Hepatocyte (in vitro differentiated cells): Measurements from ENCODE around the gene CYP26A1. TPM values are rescaled to one million over a fixed set of nuclear protein-coding genes. Genes with fewer than 3 reads are reported as not detected.

Experiments
- DNase-seq: peaks from one replicate; pipeline ENCODE4 v3.0.0-alpha.2; 2016; ENCODE audit warnings: low spot score
- H2AFZ ChIP-seq: fragments of 200-600 bp; sonication (generic); 2 replicates; pipeline ENCODE4 v1.6.0; 2016; ENCODE audit warnings: antibody characterized with exemption, mild to moderate bottlenecking
- H3K27ac ChIP-seq: fragments of 200-600 bp; sonication (generic); 2 replicates; pipeline ENCODE4 v1.5.1; 2016; ENCODE audit warnings: mild to moderate bottlenecking
- H3K27me3 ChIP-seq: fragments of 200-600 bp; sonication (generic); 2 replicates; pipeline ENCODE4 v1.6.1; 2016
- H3K36me3 ChIP-seq: fragments of 200-600 bp; sonication (generic); replicated peaks from 2 replicates; pipeline ENCODE4 v1.5.1; 2016; ENCODE audit warnings: low read depth; ENCODE audit not compliant: insufficient read depth
- H3K4me1 ChIP-seq: fragments of 200-600 bp; sonication (generic); 2 replicates; pipeline ENCODE4 v1.5.1; 2016; ENCODE audit warnings: mild to moderate bottlenecking, moderate library complexity; ENCODE audit not compliant: insufficient read depth
- H3K4me2 ChIP-seq: fragments of 200-600 bp; sonication (generic); 2 replicates; pipeline ENCODE4 v1.6.0; 2016
- H3K4me3 ChIP-seq: fragments of 200-600 bp; sonication (generic); 2 replicates; pipeline ENCODE4 v1.5.1; 2016; ENCODE audit warnings: mild to moderate bottlenecking
- H3K79me2 ChIP-seq: fragments of 200-600 bp; sonication (generic); 2 replicates; pipeline ENCODE4 v1.6.0; 2017; ENCODE audit warnings: mild to moderate bottlenecking
- H3K9me2 ChIP-seq: fragments of 200-600 bp; sonication (generic); replicated peaks from 2 replicates; pipeline ENCODE4 v1.6.0; 2017; ENCODE audit warnings: mild to moderate bottlenecking; ENCODE audit not compliant: insufficient read depth
- H3K9me3 ChIP-seq: fragments of 200-600 bp; sonication (generic); 2 replicates; pipeline ENCODE4 v1.5.1; 2016; ENCODE audit warnings: low read depth, mild to moderate bottlenecking
- H4K20me1 ChIP-seq: fragments of 200-600 bp; sonication (generic); 2 replicates; pipeline ENCODE4 v1.6.0; 2016; ENCODE audit warnings: mild to moderate bottlenecking; ENCODE audit not compliant: insufficient read depth, poor library complexity, severe bottlenecking
- CTCF ChIP-seq: fragments of 200-600 bp; sonication (generic); IDR thresholded peaks from 2 replicates; pipeline ENCODE4 v1.5.1; 2016; ENCODE audit warnings: antibody characterized with exemption, mild to moderate bottlenecking; ENCODE audit not compliant: poor library complexity
- EZH2 ChIP-seq: fragments of 200-600 bp; sonication (generic); IDR thresholded peaks from 2 replicates; pipeline ENCODE4 v1.6.1; 2016; ENCODE audit warnings: antibody characterized with exemption, mild to moderate bottlenecking, borderline replicate concordance
- EZH2phosphoT487 ChIP-seq: fragments of 200-600 bp; sonication (generic); IDR thresholded peaks from one replicate; pipeline ENCODE4 v1.6.1; 2018; ENCODE audit warnings: antibody characterized with exemption, mild to moderate bottlenecking, low read depth, moderate library complexity; ENCODE audit not compliant: unreplicated experiment, severe bottlenecking
- WGBS: methylation state at CpG from one replicate; pipeline ENCODE4 v1.1.6; 2016; ENCODE audit warnings: low lambda C conversion rate; ENCODE audit errors: missing lambda C conversion rate; 5-methylcytosine and 5-hydroxymethylcytosine counted together
- polyA plus RNA-seq: library from polyadenylated mRNA; unstranded; fragments of >200 nt; fragmentation: Nextera tagmentation; extraction: Ambion mirVana; gene quantifications from 2 replicates; pipeline ENCODE4 v1.2.1, GENCODE V29; 2016
- total RNA-seq: library from RNA; depleted of rRNA; stranded (reverse); fragments of >200 nt; gene quantifications from 2 replicates; pipeline ENCODE4 v1.2.3, GENCODE V29; 2014

CYP26A1 gene
- total and polyA plus RNA-seq, 2 experiments from 2014 or later, result 0.69 to 0.80 TPM

- 4% methylated on average over 27 of the region's 27 CpGs for WGBS
- H3K27ac ChIP-seq, result no peak overlapping the region
- H4K20me1 ChIP-seq, result no peaks in the 10 kb centered on the region
- no peaks in the 10 kb centered on the region for H3K36me3 ChIP-seq
- peaks cover 93% of the 10 kb centered on the region for H3K27me3 ChIP-seq
- DNase-seq, result no peak
- H3K9me2 ChIP-seq, result no peaks in the 10 kb centered on the region
- no peaks in the 10 kb centered on the region for H3K9me3 ChIP-seq
- peak overlapping the region; percentile 58 for H3K4me3 ChIP-seq
- no peaks in the 10 kb centered on the region for H3K79me2 ChIP-seq
- peak overlapping the region; percentile 97 for H3K4me2 ChIP-seq
- peaks cover 28% of the 10 kb centered on the region for H3K4me1 ChIP-seq
- H2AFZ ChIP-seq, result peak overlapping the region; percentile 66
- TF ChIP-seq CTCF (no peak), EZH2 (peak; percentile 22)
These were observed 1.4 kb upstream of the CYP26A1 start for GRCh38 chr10:93072225-93072712.

DNA sequence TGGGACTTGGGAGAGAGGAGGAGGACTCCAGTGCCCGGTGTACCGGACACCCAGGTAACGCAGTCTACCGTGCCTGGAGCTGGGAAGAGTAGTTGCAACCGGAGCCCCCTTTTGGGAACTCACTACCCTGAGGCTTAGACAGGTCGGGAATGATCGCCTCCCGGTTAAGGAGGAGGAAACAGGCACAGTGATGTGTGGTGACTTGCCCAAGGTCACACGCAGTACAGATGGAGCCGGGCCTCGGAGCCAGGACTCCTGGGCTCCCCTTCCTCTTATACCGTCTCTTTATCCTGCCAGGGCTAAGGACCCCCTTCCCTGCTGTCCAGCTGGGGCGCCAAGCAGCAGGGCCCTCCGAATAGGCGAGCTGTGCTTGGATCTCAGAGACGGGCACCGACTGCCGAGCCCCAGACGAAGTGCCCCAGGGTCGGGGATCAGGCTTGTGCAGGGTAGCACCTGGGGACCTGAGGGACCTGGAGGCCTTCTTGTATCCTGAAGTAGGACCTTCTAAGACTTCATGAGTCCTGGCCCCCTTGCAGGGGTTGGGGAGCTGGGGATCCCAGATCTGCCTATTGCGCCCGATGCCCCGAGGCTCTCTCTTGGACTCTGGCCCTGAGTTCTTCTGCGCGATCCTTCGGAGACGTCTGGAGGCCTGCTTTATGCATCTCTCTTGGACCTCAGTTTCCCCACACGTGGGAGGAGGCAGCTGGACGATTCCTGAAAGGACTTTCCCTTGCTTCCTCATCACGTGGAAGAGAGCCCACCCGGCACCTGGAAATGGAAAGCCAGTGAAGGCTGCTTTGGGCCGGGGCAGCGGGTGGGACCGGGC, 767 bp upstream of the CYP26A1 start:
- Histone ChIP-seq H2AFZ (no peak overlapping the region), H3K4me3 (no peak overlapping the region), H4K20me1 (no peaks in the 10 kb centered on the region), H3K4me2 (peak overlapping the region; percentile 97), H3K36me3 (no peaks in the 10 kb centered on the region), H3K4me1 (peaks cover 30% of the 10 kb centered on the region), H3K27me3 (peaks cover 87% of the 10 kb centered on the region), H3K9me2 (no peaks in the 10 kb centered on the region), H3K9me3 (no peaks in the 10 kb centered on the region), H3K27ac (no peak overlapping the region), H3K79me2 (no peaks in the 10 kb centered on the region)
- 10% methylated on average over 33 of the region's 34 CpGs for WGBS
- DNase-seq, result no peak
- peak; percentile 49 for TF ChIP-seq EZH2
- TF ChIP-seq EZH2phosphoT487, result peak; percentile 6
- TF ChIP-seq CTCF, result no peak

DNA sequence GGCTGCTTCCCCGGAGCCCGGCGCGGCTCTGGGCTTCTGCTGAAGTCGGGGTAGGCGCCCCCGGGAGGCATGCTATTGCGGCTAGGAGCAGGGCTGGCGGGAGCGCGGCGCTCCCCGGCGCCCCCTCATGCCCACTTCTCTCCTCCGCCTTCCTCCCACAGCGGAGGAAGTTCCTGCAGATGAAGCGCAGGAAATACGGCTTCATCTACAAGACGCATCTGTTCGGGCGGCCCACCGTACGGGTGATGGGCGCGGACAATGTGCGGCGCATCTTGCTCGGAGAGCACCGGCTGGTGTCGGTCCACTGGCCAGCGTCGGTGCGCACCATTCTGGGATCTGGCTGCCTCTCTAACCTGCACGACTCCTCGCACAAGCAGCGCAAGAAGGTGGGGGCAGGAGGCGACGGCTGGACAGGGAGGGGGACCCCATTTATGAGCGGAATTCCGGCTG, 479 bp downstream of the CYP26A1 start:
- no peaks in the 10 kb centered on the region for H3K79me2 ChIP-seq
- TF ChIP-seq EZH2, result no peak
- peak; percentile 67 for TF ChIP-seq EZH2phosphoT487
- peak; percentile 2 for TF ChIP-seq CTCF
- no peaks in the 10 kb centered on the region for H3K9me3 ChIP-seq
- H3K9me2 ChIP-seq, result no peaks in the 10 kb centered on the region
- H3K4me1 ChIP-seq, result peaks cover 33% of the 10 kb centered on the region
- peak overlapping the region; percentile 33 for H3K4me3 ChIP-seq
- H3K27ac ChIP-seq, result no peak overlapping the region
- peaks cover 74% of the 10 kb centered on the region for H3K27me3 ChIP-seq
- no peak for DNase-seq
- peak overlapping the region; percentile 97 for H3K4me2 ChIP-seq
- peak overlapping the region; percentile 63 for H2AFZ ChIP-seq
- H4K20me1 ChIP-seq, result no peaks in the 10 kb centered on the region
- no peaks in the 10 kb centered on the region for H3K36me3 ChIP-seq
- WGBS, result 1% methylated on average over 37 of the region's 40 CpGs
